Measurements from ENCODE around the gene SPATA22.

The SPATA22 gene

DNA sequence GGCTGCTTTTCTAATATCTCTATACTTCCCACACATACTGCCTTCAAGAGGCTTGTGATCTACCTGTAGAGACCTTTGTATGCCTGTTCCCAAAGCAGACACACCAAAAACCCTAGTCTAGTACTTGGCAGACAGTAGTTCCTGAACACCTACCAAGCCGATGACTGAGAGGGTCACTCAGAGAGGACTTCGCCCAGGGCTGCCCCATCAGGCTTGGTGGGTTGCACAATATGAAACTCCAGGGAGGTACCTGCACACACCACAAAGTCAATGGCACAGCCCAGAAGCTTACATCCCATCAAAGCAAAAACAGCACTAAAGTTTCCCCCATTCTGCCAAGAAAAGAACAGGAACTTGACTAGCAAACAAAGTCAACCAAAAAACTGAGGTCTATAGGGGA lies 34.4 kb upstream of the SPATA22 start:
- H3K4me2 ChIP-seq (ENCODE audit: low read depth, low read length, poor library complexity, severe bottlenecking) = no peak overlapping the region
- TF ChIP-seq EZH2phosphoT487 (IDR thresholded peaks at IDR 0.05; ENCODE audit: borderline replicate concordance) = no peak
- TF ChIP-seq CTCF (conservative IDR thresholded peaks at IDR 0.05; ENCODE audit: low read length) = no peak
- H3K27me3 ChIP-seq (ENCODE audit: insufficient read depth, low read length, poor library complexity, severe bottlenecking) = no peaks in the 10 kb centered on the region
- no peaks in the 10 kb centered on the region for H3K9me2 ChIP-seq (replicated peaks; ENCODE audit: low read depth, low read length)
- H3K9me3 ChIP-seq (ENCODE audit: insufficient read depth, low read depth, low read length) = no peaks in the 10 kb centered on the region; the same call in 1 of the 2 replicates
- no peaks in the 10 kb centered on the region for H4K20me1 ChIP-seq (ENCODE audit: insufficient read depth, low read length, poor library complexity, severe bottlenecking)
- H3K4me3 ChIP-seq (ENCODE audit: low read length, poor library complexity, severe bottlenecking) = no peak overlapping the region
- H3K9ac ChIP-seq (ENCODE audit: low read depth, low read length, poor library complexity, severe bottlenecking) = no peak overlapping the region
- H3F3A ChIP-seq (ENCODE audit: low read depth) = no peaks in the 10 kb centered on the region
- no peaks in the 10 kb centered on the region for H3K79me2 ChIP-seq (ENCODE audit: insufficient read depth, low read length)
- no peak overlapping the region for H2AFZ ChIP-seq (ENCODE audit: low read length)
- no peaks in the 10 kb centered on the region for H3K4me1 ChIP-seq (ENCODE audit: insufficient read depth, low read length, poor library complexity, severe bottlenecking)
- H3K36me3 ChIP-seq (ENCODE audit: insufficient read depth, low read length) = no peaks in the 10 kb centered on the region

- no peak overlapping the region for H3K9ac ChIP-seq (ENCODE audit: low read depth, low read length, poor library complexity, severe bottlenecking)
- H3K27me3 ChIP-seq (ENCODE audit: insufficient read depth, low read length, poor library complexity, severe bottlenecking) = no peaks in the 10 kb centered on the region
- H4K20me1 ChIP-seq (ENCODE audit: insufficient read depth, low read length, poor library complexity, severe bottlenecking) = no peaks in the 10 kb centered on the region
- H3K4me3 ChIP-seq (ENCODE audit: low read length, poor library complexity, severe bottlenecking) = no peak overlapping the region
- no peak overlapping the region for H2AFZ ChIP-seq (ENCODE audit: low read length)
- H3K9me2 ChIP-seq (replicated peaks; ENCODE audit: low read depth, low read length) = no peaks in the 10 kb centered on the region
- no peaks in the 10 kb centered on the region; the same call in 1 of the 2 replicates for H3K9me3 ChIP-seq (ENCODE audit: insufficient read depth, low read depth, low read length)
- TF ChIP-seq CTCF (conservative IDR thresholded peaks at IDR 0.05; ENCODE audit: low read length) = no peak
- TF ChIP-seq EZH2phosphoT487 (IDR thresholded peaks at IDR 0.05; ENCODE audit: borderline replicate concordance) = no peak
- no peaks in the 10 kb centered on the region for H3F3A ChIP-seq (ENCODE audit: low read depth)
- H3K4me2 ChIP-seq (ENCODE audit: low read depth, low read length, poor library complexity, severe bottlenecking) = no peak overlapping the region
- H3K36me3 ChIP-seq (ENCODE audit: insufficient read depth, low read length) = no peaks in the 10 kb centered on the region
- no peaks in the 10 kb centered on the region for H3K4me1 ChIP-seq (ENCODE audit: insufficient read depth, low read length, poor library complexity, severe bottlenecking)
- no peaks in the 10 kb centered on the region for H3K79me2 ChIP-seq (ENCODE audit: insufficient read depth, low read length)
Measured at GRCh38 chr17:3505008-3505407, 33.4 kb upstream of the SPATA22 start.

DNA sequence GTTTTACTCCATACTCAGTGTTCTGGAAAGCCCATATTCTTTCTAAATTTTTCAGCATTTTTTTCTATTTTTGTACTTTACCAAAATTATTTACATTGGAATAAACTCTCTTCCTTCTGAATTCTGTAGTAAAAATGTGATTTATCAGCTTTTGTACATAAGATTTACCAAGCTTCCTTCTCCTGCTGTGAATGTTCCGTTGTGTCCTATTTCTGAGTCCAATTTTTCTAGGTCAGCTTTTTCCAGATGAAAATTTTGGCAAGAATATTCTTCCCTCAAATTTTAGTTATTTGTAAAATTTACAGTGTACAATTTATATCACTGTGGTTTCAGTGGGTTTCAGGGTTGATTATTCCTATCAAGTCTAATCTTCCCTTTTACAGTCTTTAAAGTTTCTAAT lies 31.7 kb upstream of the SPATA22 start:
- Histone ChIP-seq H3K9me2 (replicated peaks; ENCODE audit: low read depth, low read length) (no peaks in the 10 kb centered on the region), H3K4me1 (ENCODE audit: insufficient read depth, low read length, poor library complexity, severe bottlenecking) (no peaks in the 10 kb centered on the region), H3K4me3 (ENCODE audit: low read length, poor library complexity, severe bottlenecking) (no peak overlapping the region), H3K9me3 (ENCODE audit: insufficient read depth, low read depth, low read length) (no peaks in the 10 kb centered on the region; the same call in 1 of the 2 replicates), H3K4me2 (ENCODE audit: low read depth, low read length, poor library complexity, severe bottlenecking) (no peak overlapping the region), H4K20me1 (ENCODE audit: insufficient read depth, low read length, poor library complexity, severe bottlenecking) (no peaks in the 10 kb centered on the region), H3K36me3 (ENCODE audit: insufficient read depth, low read length) (no peaks in the 10 kb centered on the region), H3K79me2 (ENCODE audit: insufficient read depth, low read length) (no peaks in the 10 kb centered on the region), H3F3A (ENCODE audit: low read depth) (no peaks in the 10 kb centered on the region), H3K9ac (ENCODE audit: low read depth, low read length, poor library complexity, severe bottlenecking) (no peak overlapping the region), H2AFZ (ENCODE audit: low read length) (no peak overlapping the region), H3K27me3 (ENCODE audit: insufficient read depth, low read length, poor library complexity, severe bottlenecking) (no peaks in the 10 kb centered on the region)
- TF ChIP-seq CTCF (conservative IDR thresholded peaks at IDR 0.05; ENCODE audit: low read length) = no peak
- TF ChIP-seq EZH2phosphoT487 (IDR thresholded peaks at IDR 0.05; ENCODE audit: borderline replicate concordance) = no peak
